ENCODE data around the gene THSD4.

The THSD4 gene

DNA sequence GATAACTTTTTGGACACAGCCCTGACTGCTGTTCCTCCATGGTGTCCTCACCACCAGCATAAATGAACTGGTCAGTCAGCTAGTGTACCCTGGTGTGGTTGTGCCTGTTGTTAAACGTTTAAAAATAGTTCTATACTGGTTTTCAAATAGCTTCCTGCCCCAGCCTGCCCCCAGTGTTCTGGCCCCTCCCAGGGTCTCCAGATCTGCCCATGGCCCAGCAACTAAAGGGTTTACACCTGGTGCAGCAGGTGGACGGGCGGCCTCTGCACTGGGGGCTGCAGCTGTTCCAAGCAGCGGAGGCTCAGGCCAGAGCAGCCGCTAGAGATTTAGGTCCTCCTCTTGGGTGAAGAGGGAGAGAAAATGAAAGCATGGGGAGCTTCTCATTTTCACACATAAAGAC is 689.0 kb downstream of the THSD4 start:
- peak; percentile 21 for DNase-seq

DNA sequence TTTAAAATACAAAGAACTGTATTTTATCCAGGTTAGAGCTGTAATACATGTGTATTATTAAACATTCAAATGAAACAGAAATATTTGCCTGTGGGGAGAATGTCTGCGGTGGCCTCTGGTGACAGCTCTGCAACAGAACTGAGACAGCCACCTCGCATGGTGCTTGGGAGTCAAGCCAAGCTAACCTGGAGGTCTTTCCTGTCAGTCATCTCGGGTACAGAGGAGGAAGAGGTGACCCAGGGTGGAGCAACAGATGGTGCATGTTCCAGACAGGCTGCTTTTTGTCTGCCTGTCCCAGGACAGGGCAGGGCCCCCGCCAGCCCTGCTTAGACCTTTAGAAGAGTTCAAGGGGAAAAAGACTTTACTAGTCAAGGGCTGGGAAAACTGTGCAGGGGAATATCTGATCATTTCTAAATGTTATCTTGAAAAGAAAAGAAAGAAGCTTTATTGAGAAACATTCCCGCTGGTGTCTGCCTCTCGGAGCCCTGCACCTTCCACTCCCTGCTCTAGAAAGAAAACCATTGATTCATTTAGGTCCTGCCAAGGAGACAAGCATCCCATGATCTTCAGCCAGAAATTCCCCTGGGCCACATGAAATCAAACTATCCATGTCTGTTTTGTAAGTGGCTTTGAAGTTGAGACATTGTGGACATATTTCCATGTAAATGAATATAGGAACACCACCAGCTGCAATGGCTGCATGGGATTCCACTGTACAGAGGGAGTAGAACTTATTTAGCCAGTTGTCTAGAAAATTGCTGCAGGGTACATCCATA is 689.6 kb downstream of the THSD4 start:
- DNase-seq = peak; percentile 24

DNA sequence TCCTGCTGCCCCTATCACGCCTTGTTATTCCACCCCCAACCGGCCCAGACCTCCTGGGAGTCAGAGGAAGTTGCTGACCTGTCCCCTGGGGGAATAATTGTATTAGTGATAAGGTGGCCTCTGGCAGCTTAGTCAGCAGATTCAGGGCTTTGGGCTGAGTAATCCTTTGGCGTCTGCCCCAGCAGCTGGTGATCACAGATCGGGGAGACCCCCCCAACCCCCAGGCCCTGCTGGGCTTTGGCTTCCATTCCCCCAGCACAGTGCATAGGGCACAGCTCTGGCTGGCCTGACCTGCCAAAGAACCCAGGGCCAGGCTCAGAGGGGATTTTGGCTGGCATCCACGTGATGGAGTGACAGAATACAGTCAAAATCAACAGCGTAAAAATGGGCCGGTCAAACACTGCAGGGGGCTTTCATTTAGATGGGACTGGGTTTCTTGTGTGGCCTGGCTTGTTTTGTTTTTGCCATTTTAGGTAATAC is 691.2 kb downstream of the THSD4 start:
- peak; percentile 67 for DNase-seq

DNA sequence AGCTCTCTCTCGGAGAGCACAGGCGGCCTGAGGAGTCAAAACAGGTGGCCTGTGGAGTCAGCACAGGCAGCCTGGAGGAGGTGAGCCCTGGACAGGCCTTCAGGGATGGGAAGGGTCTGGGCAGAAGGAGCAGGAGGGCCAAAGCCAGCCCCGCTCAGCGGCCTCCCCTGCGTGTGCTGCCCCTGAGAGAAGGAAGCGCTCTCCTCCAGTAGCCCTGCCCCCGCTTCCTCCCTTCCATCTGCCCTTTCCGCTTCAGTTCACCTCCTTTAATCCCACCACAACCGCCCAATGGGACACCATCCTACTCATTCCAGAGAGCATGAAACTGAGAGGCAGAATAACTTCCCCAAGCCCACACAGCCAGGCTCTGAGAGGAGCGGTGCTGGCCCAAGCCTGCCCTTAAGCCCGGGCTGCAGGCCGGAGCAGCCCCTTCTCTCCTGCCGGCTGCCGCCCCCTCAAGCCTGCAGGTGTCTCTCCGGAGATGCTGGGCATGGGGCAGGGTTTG is 691.9 kb downstream of the THSD4 start:
- DNase-seq = peak; percentile 85

DNA sequence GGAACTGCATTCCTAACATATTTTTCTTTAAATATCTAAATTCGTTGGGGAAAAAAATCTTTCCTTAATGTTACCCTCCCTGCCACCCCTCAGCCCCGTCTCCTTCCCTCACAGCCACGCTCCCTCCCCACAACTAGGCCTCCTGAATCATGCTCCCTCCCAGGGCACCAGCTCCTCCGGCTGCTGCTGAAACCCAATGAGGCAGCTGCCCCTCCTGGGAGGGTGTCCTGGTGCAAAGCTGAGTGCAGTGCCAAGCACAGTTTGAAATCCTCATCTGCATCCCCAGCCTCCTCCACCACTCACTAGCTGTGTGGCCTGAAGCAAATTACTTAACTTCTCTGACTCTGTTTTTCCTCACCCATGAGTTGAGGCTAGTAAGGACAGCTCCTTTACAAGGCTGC is 692.4 kb downstream of the THSD4 start:
- DNase-seq = peak; percentile 41

DNA sequence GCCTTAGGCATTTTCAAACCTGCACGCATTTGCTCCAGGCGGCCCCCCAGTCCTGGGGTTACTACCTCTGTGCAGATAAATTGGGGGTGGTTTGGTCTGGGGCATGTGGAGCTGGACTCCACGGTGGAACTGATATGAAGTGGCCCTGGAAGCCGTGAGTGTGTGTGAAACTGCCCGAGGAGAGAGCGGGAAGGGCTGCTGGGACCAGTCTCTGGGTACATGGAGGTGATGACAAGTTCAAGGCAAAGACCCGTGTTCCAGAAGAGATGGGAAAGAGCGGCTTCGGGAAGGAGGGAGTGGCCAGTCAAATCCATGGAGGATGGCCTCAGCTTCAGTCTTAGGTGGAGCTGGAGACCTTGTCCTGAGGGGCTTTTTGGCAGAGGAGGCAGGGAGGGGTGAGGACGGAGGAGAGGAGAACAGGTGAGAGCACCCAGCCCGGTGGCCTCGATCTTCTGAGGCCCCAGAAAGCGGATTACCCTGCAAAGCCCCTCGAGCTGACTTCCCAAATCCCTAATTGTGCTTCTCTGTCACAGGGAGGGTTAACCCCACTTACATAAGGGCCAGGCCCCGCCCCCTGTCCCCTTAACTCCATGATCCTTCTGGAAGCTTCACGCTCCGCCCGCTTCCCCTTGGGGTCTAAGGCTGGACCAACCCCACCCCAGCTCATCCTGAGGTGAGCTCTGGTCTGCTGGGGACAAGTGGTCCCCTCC is 693.2 kb downstream of the THSD4 start:
- DNase-seq = no peak

DNA sequence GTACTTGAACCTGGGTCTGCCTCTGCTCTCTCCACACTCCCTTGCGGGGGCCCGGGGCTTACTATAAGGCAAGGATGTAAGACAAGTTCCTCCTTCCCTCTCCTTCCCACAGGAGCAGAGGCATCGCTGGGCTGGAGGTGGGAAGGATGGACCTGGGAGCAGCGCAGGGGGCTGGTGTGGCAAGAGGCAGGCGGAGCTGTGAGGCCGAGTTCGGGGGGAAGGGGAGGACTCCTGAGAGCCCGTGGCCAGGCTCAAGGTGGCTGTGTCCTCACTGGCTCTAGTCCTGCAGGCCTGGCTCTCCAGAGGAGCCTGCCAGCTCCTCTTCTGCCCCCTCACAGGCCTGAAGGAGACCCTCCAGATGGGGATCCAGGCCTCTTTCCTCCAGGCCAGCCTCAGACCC is 694.1 kb downstream of the THSD4 start:
- no peak for DNase-seq

DNA sequence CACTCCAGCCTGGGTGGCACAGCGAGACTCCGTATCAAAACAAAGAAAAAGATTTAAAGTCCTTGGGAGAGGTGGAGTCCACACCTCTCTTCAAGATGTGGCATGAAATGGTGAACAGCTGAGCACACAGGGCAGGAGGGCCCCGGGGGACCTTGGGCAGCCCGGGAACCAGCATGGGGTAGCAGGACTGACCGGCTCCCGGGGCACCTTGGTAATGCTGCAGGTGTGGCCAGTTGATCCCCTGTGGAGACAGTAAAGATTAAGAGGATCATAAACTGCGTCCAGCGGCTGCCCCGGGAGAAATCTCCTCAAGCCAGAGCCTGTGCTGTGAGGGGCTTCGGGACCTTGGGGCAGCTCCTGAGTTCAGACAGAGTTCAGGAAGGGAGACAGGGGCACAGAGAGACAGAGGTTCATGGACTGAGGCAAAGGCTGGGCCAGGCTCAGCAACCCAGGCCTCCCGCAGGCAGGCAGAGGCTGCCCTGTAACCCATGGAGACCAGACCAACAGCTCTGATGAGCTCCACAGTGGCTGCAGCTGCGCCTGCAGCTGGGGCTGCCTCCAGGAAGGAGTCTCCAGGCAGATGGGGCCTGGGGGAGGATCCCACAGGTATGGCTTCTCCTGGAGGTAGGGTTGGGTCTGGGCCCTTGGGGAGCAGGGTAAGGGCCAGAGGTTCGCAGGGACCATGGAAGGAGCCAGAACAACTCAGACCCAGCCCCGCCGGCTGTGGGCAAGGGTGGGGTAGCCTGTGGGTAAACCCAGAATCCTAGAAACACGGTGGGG is 695.2 kb downstream of the THSD4 start, which contains the start of gene NR2E3:
Gene NR2E3, plus strand, starts transcription at position 299 of the 780 bp plus-strand sequence. Its CDS starts 190 bp downstream, at position 489.
- DNase-seq = no peak

DNA sequence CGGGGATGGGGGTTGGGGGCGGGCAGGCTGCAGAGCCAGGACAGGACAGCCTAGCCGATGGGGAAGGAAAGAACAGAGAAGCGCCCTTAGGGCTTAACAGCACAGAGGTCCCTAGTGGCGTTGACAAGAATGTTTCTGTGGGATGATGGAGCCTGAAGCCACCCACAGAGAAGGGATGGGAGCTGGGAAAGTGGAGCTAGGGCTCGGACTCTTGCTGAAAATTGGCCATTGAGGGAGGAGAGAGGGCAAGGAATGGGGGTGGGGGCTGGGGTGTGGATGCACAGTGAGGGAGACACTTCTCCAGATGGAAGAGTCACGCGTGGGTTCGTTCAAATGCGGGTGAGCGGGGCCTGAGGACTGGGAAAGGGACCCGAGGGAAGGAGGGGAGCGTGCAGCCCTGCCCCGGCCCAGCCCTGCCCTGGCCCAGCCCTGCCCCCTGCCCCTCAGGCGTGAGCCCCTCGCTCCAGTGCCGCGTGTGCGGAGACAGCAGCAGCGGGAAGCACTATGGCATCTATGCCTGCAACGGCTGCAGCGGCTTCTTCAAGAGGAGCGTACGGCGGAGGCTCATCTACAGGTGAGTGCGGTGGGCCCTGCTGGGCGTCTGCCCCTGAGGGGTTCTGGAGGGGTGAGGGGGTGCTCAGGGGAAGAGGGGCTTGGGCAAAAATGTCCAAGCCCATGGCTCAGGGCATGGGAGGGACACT is 695.9 kb downstream of the THSD4 start:
- no peak for DNase-seq

DNA sequence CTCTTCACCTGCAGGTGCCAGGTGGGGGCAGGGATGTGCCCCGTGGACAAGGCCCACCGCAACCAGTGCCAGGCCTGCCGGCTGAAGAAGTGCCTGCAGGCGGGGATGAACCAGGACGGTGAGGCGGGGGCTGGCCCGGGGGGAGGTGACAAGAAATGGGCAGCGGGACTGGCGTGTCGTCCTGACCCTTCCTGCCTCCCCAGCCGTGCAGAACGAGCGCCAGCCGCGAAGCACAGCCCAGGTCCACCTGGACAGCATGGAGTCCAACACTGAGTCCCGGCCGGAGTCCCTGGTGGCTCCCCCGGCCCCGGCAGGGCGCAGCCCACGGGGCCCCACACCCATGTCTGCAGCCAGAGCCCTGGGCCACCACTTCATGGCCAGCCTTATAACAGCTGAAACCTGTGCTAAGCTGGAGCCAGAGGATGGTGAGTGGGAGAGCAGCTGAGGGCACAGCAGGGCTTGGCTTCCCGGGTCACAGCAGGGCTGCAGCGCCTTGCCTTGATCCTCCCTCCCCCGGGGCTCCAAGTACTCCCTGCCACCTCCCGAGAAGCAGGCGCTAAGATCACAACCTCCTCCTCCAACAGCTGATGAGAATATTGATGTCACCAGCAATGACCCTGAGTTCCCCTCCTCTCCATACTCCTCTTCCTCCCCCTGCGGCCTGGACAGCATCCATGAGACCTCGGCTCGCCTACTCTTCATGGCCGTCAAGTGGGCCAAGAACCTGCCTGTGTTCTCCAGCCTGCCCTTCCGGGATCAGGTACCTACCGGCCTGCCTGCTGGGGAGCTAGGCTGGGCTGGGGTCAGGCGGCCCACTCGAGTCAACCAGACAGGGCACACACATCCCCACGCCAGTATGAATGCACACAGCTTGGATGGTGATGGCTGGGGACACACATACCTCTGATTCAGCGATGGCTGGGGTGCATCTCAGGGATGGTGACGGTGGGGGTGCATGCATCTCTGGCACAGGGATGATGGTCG is 696.8 kb downstream of the THSD4 start:
- no peak for DNase-seq

DNA sequence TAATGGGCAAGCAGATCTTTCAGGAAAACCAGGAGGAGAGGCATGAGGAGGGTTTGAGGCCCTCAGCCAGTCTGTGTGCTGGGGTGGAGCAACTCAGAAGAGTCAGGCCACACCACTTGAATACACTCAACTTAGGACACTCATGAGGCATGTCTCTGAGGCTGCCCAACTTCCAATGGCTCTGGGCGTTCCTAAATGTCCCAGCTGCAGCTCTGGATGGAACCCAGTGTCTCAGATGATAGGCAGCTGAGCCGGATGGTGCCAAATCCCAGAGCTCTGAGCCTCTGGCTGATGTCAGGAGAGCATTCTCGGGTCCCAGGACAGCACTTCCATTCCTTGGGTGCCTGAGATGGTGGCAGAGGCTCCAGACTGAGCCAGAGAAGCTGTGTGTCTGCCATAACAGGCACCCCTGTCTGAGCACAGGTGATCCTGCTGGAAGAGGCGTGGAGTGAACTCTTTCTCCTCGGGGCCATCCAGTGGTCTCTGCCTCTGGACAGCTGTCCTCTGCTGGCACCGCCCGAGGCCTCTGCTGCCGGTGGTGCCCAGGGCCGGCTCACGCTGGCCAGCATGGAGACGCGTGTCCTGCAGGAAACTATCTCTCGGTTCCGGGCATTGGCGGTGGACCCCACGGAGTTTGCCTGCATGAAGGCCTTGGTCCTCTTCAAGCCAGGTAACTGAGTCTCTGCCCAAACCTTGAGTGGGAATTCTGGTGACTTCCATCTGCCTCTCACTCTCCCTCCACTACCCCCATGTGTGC is 697.9 kb downstream of the THSD4 start:
- DNase-seq = no peak

DNA sequence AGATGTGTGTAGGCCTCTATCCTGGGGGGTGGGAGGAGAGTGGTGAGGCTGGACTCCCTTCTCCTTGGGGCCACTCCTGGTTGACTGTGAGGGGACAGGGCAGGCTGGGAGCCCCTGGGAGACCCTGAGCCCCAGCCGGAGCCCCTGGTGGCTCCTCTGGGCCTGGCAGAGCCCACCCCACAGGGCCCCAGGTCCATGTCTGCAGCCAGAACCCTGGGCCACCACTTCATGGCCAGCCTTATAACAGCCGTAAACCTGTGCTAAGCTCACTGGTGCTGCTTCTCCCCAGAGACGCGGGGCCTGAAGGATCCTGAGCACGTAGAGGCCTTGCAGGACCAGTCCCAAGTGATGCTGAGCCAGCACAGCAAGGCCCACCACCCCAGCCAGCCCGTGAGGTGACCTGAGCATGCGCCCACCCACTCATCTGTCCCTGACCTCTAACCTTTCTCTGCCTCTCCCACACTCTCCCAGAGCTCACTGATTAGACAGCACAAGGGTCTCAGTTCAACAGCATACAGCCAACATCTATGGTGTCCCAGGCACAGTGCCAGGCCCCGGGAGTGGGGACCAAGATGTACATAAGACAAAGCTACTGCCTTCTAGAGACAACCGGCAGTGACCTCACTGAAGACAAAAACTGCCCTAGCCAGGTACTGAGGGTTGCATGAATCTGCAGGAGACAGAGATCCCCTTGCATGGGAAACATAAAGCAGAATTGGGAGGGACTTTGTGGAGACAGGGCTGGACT is 698.6 kb downstream of the THSD4 start:
- DNase-seq = no peak

DNA sequence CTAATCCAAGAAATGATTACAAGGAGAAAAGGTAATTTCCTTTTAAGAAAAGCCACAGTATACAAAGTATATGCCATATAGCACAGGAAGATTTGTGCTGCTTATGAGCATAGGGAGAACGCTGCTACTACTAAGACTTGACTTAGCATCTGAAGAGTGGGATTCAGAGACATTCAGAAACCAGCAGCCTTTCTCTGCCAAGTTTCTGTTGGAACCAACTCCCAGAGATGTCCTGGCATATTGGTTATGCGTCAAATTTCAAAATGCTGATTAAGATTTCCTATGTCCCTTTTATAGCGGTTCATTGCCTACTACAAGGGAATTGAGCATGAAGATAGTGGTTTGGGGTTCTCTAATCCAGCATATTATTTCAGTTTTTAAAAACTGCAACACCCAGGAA is 700.0 kb downstream of the THSD4 start:
- DNase-seq = no peak

DNA sequence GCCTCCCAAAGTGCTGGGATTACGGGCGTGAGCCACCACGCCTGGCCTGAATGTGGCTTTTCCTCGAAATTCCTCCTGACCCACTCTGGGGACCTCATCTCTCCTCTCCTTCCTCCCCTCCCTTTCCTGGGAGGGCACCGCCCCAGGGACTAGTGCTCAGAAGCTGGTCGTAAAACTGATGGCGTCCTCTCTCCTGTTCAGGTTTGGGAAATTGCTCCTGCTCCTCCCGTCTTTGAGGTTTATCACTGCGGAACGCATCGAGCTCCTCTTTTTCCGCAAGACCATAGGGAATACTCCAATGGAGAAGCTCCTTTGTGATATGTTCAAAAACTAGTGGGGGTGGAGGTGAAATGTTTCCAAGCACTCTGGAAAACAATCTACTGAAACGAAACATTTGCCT is 702.1 kb downstream of the THSD4 start:
- no peak for DNase-seq

DNA sequence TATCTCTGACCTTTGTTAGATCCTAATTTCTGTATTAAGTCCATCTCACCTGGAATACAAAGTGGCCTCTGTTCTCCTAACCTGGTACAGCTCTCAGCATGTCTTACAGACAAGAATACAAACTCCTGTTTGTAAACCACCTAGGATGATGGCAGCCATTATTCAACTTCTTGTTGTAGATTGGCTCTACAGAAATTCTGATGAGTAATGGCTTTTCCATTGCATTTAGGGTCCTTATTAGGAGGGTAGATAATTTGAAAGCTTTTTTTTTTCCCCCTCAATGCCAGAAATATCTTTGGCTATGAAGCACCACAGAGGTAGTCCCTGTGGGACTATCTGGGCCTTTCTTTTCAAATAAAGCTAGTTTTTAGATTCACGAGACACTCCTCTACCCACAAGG is 704.9 kb downstream of the THSD4 start:
- no peak for DNase-seq

DNA sequence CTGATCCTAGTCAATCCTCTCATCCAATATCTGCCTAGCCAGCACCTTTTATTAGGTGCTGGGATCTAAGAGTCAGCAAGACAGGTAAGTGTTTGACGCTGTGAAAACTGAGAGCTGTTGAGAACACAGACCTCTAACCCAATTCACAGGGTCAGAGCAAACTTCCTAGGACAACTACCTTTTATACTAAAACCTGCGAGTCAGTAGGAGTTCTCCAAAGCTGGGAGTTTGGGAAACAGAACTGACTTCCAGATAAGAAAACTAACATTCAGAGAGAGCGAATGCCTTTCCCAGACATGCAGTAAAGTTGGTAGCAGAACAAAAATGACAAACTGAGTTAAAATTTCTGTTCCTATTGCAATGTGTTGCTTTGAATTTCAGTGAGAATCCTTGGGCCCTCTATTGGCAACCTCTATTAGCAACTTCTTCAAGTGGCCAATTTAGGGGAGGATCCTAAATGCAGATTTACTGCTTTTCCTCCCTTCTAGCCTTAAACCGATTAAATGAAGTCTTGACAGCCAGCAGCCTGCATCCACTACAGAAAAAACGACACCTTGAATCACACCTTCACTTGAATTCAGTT is 706.4 kb downstream of the THSD4 start:
- DNase-seq = no peak

DNA sequence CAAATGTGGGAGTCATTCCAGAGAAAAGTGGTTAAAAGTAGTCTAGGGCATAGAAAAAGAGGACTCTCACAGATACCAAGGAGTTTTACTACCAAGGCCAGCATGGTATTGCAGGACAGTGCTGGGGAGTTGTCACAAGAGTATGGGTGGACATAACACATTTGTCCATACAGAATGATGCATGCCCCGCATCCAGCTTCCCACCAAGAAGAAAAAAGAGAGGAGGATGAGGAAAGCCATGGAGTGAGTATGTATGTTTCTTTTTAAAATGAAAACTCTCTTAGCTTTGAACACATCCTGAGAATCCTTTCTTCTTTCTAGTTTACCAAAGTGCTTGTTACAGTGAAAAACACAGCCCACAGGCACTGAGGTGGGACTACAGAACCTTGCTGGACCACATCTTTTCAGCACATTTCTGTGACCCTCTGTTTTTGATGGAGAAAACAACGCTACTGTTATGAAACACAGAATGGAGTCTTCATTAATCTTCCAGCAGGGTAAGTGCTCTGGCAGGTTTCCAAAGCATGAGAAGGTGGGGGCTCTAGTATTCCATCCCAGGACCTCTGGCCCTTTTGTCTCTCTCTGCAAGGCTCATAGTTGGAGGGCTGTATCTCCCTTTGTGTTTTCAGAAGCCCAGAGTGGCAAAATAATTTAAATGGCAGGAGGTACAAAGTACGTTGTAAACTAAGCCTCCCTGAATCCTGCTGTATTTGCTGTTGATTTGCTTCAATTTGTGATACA is 707.8 kb downstream of the THSD4 start:
- DNase-seq = no peak

DNA sequence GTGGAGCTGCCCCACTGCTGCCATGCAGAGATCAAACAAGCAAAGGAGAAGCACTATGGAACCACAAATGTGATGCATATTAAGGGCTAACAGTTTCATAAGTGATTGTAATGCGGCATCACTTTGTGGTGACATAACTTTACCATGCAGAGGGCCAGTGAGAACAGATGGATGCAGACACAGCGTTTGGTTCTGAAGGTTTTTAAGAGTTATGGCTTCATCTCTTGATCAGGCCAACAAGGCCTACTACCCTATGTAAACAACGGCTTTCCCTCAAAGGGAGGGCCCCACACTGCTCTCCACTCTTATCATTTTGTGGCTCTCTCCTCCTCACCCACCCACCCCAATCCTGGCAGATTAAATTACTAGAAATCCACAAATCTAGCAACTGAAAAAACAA is 708.5 kb downstream of the THSD4 start:
- no peak for DNase-seq
